SU-DHL-6 (cell line): ENCODE data around the gene BLM.

Source experiments
- CTCF ChIP-seq: fragments of 200-600 bp; sonication (generic); IDR thresholded peaks from one replicate; pipeline ENCODE4 v1.5.1; 2017; ENCODE audit warnings: antibody characterized with exemption, mild to moderate bottlenecking, low read length, moderate library complexity; ENCODE audit not compliant: insufficient read depth, poor library complexity, severe bottlenecking
- EZH2phosphoT487 ChIP-seq: fragments of 200-600 bp; sonication (generic), shearing (Covaris generic); conservative IDR thresholded peaks from 2 replicates; pipeline ENCODE4 v1.6.1; 2018; ENCODE audit warnings: mild to moderate bottlenecking, antibody characterized with exemption, low read length, moderate library complexity, mixed read lengths

GRCh38 chr15:90773485-90773884 is 56.3 kb downstream of the BLM start:
- TF ChIP-seq EZH2phosphoT487 (no peak), CTCF (no peak)
